Putamen (tissue), 1 donor: ENCODE data around the gene CRIM1.

Experiments
- DNase-seq: peaks from one replicate; pipeline ENCODE4 v3.0.0-alpha.2; 2016; ENCODE audit warnings: low spot score

Gene CRIM1

GRCh38 chr2:36371928-36372391 lies 16.4 kb downstream of the CRIM1 start:
- DNase-seq, result no peak

GRCh38 chr2:36373149-36373926 lies 17.8 kb downstream of the CRIM1 start:
- no peak for DNase-seq

- no peak for DNase-seq
These were observed 19.0 kb downstream of the CRIM1 start for GRCh38 chr2:36374585-36374984.

GRCh38 chr2:36376319-36376765 lies 20.8 kb downstream of the CRIM1 start:
- no peak for DNase-seq

GRCh38 chr2:36376992-36377738 lies 21.6 kb downstream of the CRIM1 start:
- DNase-seq, result no peak

GRCh38 chr2:36379710-36380448 lies 24.3 kb downstream of the CRIM1 start:
- no peak for DNase-seq

- no peak for DNase-seq
These were observed 25.3 kb downstream of the CRIM1 start for GRCh38 chr2:36380624-36381481.

- DNase-seq, result no peak
These were observed 26.4 kb downstream of the CRIM1 start for GRCh38 chr2:36381993-36382392.

- no peak for DNase-seq
These were observed 26.9 kb downstream of the CRIM1 start for GRCh38 chr2:36382472-36382871.

- no peak for DNase-seq
These were observed 28.1 kb downstream of the CRIM1 start for GRCh38 chr2:36383726-36384125.

- no peak for DNase-seq
These were observed 28.9 kb downstream of the CRIM1 start for GRCh38 chr2:36384454-36384853.

- DNase-seq, result no peak
These were observed 30.0 kb downstream of the CRIM1 start for GRCh38 chr2:36385603-36386002.

GRCh38 chr2:36387258-36387916 lies 31.8 kb downstream of the CRIM1 start:
- no peak for DNase-seq

- DNase-seq, result no peak
These were observed 32.9 kb downstream of the CRIM1 start for GRCh38 chr2:36388472-36388871.

GRCh38 chr2:36389091-36389564 lies 33.5 kb downstream of the CRIM1 start:
- DNase-seq, result no peak

- DNase-seq, result no peak
These were observed 34.0 kb downstream of the CRIM1 start for GRCh38 chr2:36389577-36389976.

GRCh38 chr2:36392571-36393255 lies 37.1 kb downstream of the CRIM1 start:
- DNase-seq, result no peak

- no peak for DNase-seq
These were observed 38.2 kb downstream of the CRIM1 start for GRCh38 chr2:36393738-36394256.

- DNase-seq, result no peak
These were observed 39.2 kb downstream of the CRIM1 start for GRCh38 chr2:36394804-36395203.

- DNase-seq, result no peak
These were observed 40.3 kb downstream of the CRIM1 start for GRCh38 chr2:36395866-36396265.
